Vagina (tissue), 2 donors: ENCODE data around the gene C20orf202. TPM values are rescaled to one million over a fixed set of nuclear protein-coding genes. Genes with fewer than 3 reads are reported as not detected.

ENCODE experiments used
- DNase-seq, 2 donors: peaks; one replicate each; pipeline ENCODE4 v3.0.0-alpha.2; 2017; ENCODE audit errors: extremely low spot score in 2 of 2
- H3K27ac ChIP-seq: fragments of 200-600 bp; sonication (generic); one replicate; pipeline ENCODE4 v1.5.1; 2019
- H3K27me3 ChIP-seq: fragments of 200-600 bp; sonication (generic); one replicate; pipeline ENCODE4 v1.5.1; 2019
- H3K36me3 ChIP-seq, 2 donors: fragments of 200-600 bp; sonication (generic); one replicate each; pipeline ENCODE4 v1.5.1; 2017 to 2019
- H3K4me1 ChIP-seq: fragments of 200-600 bp; sonication (generic); one replicate; pipeline ENCODE4 v1.5.1; 2019
- H3K4me3 ChIP-seq, 2 donors: fragments of 200-600 bp; sonication (generic); 1 replicate in 1 of 2; 2 replicates in 1 of 2; pipeline ENCODE4 v1.5.1; 2016 to 2019
- H3K9me3 ChIP-seq: fragments of 200-600 bp; sonication (generic); one replicate; pipeline ENCODE4 v1.5.1; 2019
- CTCF ChIP-seq, 3 experiments: fragments of 450-650 bp in 2 of 3; fragments of 200-600 bp in 1 of 3; sonication (generic) in 1 of 3; IDR thresholded peaks; one replicate each; pipeline ENCODE4 v1.5.1; 2017 to 2019; ENCODE audit warnings: antibody characterized with exemption in 3 of 3, mild to moderate bottlenecking in 2 of 3, moderate library complexity in 2 of 3
- POLR2A ChIP-seq, 2 donors: fragments of 450-650 bp; IDR thresholded peaks; one replicate each; pipeline ENCODE4 v1.6.1; 2017; ENCODE audit warnings: antibody characterized with exemption in 2 of 2, mild to moderate bottlenecking in 2 of 2, moderate library complexity in 2 of 2
- POLR2AphosphoS5 ChIP-seq, 2 donors: sonication (generic); formaldehyde crosslinking; IDR thresholded peaks; one replicate each; pipeline ENCODE4 v1.9.0; 2017; ENCODE audit warnings: antibody characterized with exemption in 2 of 2, mild to moderate bottlenecking in 2 of 2, low read depth in 1 of 2; ENCODE audit not compliant: insufficient read depth in 1 of 2
- intact Hi-C: fragments of 100-400 bp; cut with DNase I; formaldehyde crosslinking; loops from one replicate; pipeline ENCODE4 v1.15.1; 2023
- total RNA-seq: library from RNA; depleted of rRNA; stranded (reverse); fragments of >200 nt; gene quantifications from one replicate; pipeline ENCODE4 v1.2.3, GENCODE V29; 2016

Gene C20orf202
- total RNA-seq, 1 donor from 2014 or later: not detected

GRCh38 chr20:1165941-1166340 lies 37.3 kb upstream of the C20orf202 start:
- H3K27me3 ChIP-seq: no peaks in the 10 kb centered on the region
- TF ChIP-seq CTCF (IDR thresholded peaks at IDR 0.05) (no peak), POLR2A (IDR thresholded peaks at IDR 0.05) (no peak), POLR2AphosphoS5 (IDR thresholded peaks at IDR 0.05; ENCODE audit: insufficient read depth in 1 of 2, low read depth in 1 of 2) (no peak)
- no peaks in the 10 kb centered on the region for H3K9me3 ChIP-seq
- intact Hi-C loops: no loop called here
- peak in 1 of 2 donors; percentile 65 for DNase-seq
- H3K4me1 ChIP-seq: no peaks in the 10 kb centered on the region
- no peak overlapping the region for H3K4me3 ChIP-seq
- peaks cover 0 to 80% of the 10 kb centered on the region in 2 donors for H3K36me3 ChIP-seq
- no peak overlapping the region for H3K27ac ChIP-seq

GRCh38 chr20:1166948-1167720 lies 36.1 kb upstream of the C20orf202 start:
- no peaks in the 10 kb centered on the region for H3K9me3 ChIP-seq
- H3K27ac ChIP-seq: no peak overlapping the region
- no peaks in the 10 kb centered on the region for H3K27me3 ChIP-seq
- no peak for TF ChIP-seq POLR2AphosphoS5 (IDR thresholded peaks at IDR 0.05; ENCODE audit: insufficient read depth in 1 of 2, low read depth in 1 of 2)
- TF ChIP-seq POLR2A (IDR thresholded peaks at IDR 0.05): no peak
- TF ChIP-seq CTCF (IDR thresholded peaks at IDR 0.05): no peak
- no peak overlapping the region for H3K4me3 ChIP-seq
- intact Hi-C loops: no loop called here
- H3K4me1 ChIP-seq: no peaks in the 10 kb centered on the region
- peaks cover 0 to 82% of the 10 kb centered on the region in 2 donors for H3K36me3 ChIP-seq
- no peak for DNase-seq

GRCh38 chr20:1169224-1169623 lies 34.0 kb upstream of the C20orf202 start:
- no peaks in the 10 kb centered on the region for H3K27me3 ChIP-seq
- H3K36me3 ChIP-seq: peaks cover 0 to 69% of the 10 kb centered on the region in 2 donors
- H3K9me3 ChIP-seq: no peaks in the 10 kb centered on the region
- H3K27ac ChIP-seq: no peak overlapping the region
- intact Hi-C loops: no loop called here
- H3K4me3 ChIP-seq: no peak overlapping the region
- H3K4me1 ChIP-seq: no peaks in the 10 kb centered on the region
- no peak for DNase-seq
- TF ChIP-seq CTCF (IDR thresholded peaks at IDR 0.05) (no peak), POLR2AphosphoS5 (IDR thresholded peaks at IDR 0.05; ENCODE audit: insufficient read depth in 1 of 2, low read depth in 1 of 2) (no peak), POLR2A (IDR thresholded peaks at IDR 0.05) (no peak)

GRCh38 chr20:1171461-1172093 lies 31.7 kb upstream of the C20orf202 start:
- Histone ChIP-seq H3K27me3 (no peaks in the 10 kb centered on the region), H3K4me3 (no peak overlapping the region), H3K27ac (no peak overlapping the region), H3K4me1 (no peaks in the 10 kb centered on the region), H3K9me3 (no peaks in the 10 kb centered on the region), H3K36me3 (peaks cover 0 to 46% of the 10 kb centered on the region in 2 donors)
- DNase-seq: no peak
- intact Hi-C loops: no loop called here
- TF ChIP-seq CTCF (IDR thresholded peaks at IDR 0.05) (no peak), POLR2A (IDR thresholded peaks at IDR 0.05) (no peak)

- intact Hi-C loops: no loop called here
Measured at GRCh38 chr20:1173698-1174097, 29.6 kb upstream of the C20orf202 start.

More at GRCh38 chr20:1173698-1174097, 29.6 kb upstream of the C20orf202 start:
- DNase-seq: no peak
- Histone ChIP-seq H3K9me3 (no peaks in the 10 kb centered on the region), H3K4me1 (no peaks in the 10 kb centered on the region), H3K4me3 (no peak overlapping the region), H3K36me3 (peaks cover 0 to 28% of the 10 kb centered on the region in 2 donors), H3K27me3 (no peaks in the 10 kb centered on the region), H3K27ac (no peak overlapping the region)
- TF ChIP-seq POLR2A (IDR thresholded peaks at IDR 0.05): no peak
- TF ChIP-seq CTCF (IDR thresholded peaks at IDR 0.05): no peak
- TF ChIP-seq POLR2AphosphoS5 (IDR thresholded peaks at IDR 0.05; ENCODE audit: insufficient read depth in 1 of 2, low read depth in 1 of 2): no peak
